D721Med (cell line): Measurements from ENCODE around the gene MYL7.

Experiments used
- DNase-seq: peaks from one replicate; pipeline ENCODE4 v3.0.0; 2011; ENCODE audit warnings: low spot score; ENCODE audit not compliant: insufficient read length
- FAIRE-seq: peaks from 2 replicates; lab custom pipeline; 2011; peaks lifted over from hg19 to GRCh38; lab: Jason Lieb, UNC
- CTCF ChIP-seq: IDR thresholded peaks from 2 replicates; pipeline ENCODE4 v1.5.1; 2012; ENCODE audit warnings: mild to moderate bottlenecking, control low read depth; ENCODE audit not compliant: insufficient read depth; ENCODE audit errors: missing control alignments

MYL7 gene

GRCh38 chr7:44163591-44163990, 22.5 kb upstream of the MYL7 start:
- DNase-seq: no peak
- FAIRE-seq: no peak
- TF ChIP-seq CTCF: no peak

- DNase-seq (no peak), FAIRE-seq (no peak)
- no peak for TF ChIP-seq CTCF
Observed at GRCh38 chr7:44162785-44163395, 21.8 kb upstream of the MYL7 start.

- FAIRE-seq (no peak), DNase-seq (no peak)
- no peak for TF ChIP-seq CTCF
Observed at GRCh38 chr7:44162179-44162578, 21.0 kb upstream of the MYL7 start.

GRCh38 chr7:44161371-44161770, 20.2 kb upstream of the MYL7 start:
- DNase-seq: no peak
- FAIRE-seq: no peak
- no peak for TF ChIP-seq CTCF

GRCh38 chr7:44159824-44160630, 18.9 kb upstream of the MYL7 start:
- no peak for FAIRE-seq
- DNase-seq: no peak
- TF ChIP-seq CTCF: no peak

GRCh38 chr7:44158873-44159631, 17.9 kb upstream of the MYL7 start:
- no peak for TF ChIP-seq CTCF
- no peak for FAIRE-seq
- no peak for DNase-seq
